ENCODE data around the gene MYH16. TPM values are rescaled to one million over a fixed set of nuclear protein-coding genes. Genes with fewer than 3 reads are reported as not detected.
"Not testable (repeated sequence)": the region's sequence is repeated elsewhere in the genome, so short reads cannot be mapped to it uniquely, and the experiment has no call there.

MYH16 gene
- total RNA-seq, result not detected
- long read RNA-seq, partial matches to known transcripts, result 0 of 2 reads
- long read RNA-seq, other reads (novel, unspliced or antisense), result 2 of 2 reads

DNA sequence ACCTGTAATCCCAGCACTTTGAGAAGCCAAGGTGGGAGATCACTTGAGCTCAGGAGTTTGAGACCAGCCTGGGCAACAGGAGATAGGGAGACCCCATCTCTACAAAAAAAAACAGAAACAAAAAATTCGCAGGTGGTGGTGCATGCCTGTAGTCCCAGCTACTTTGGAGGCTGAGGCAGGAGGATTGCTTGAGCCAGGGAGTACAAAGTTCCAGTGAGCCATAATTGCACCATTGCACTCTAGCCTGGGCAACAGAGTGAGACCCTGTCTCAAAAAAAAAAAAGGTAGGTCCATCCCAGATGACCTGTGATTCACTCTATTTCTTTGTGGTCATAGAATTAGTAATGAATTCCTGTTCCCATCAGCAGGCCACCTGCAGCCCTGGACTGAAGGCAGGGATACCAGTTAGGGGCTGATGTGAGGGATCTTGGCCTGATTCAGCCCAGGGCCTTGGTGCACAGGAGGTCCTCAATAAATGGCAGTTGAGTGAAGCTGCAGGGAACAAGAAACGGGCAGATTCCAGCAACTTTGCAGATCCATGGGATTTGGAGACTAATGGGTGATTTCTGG, at the start of gene MYH16:
Gene MYH16, plus strand, starts transcription at position 364 of the 570 bp plus-strand sequence.
- intact Hi-C loops (cut with DNase I), result no loop called here
- no peak for DNase-seq (ENCODE audit: low spot score)

DNA sequence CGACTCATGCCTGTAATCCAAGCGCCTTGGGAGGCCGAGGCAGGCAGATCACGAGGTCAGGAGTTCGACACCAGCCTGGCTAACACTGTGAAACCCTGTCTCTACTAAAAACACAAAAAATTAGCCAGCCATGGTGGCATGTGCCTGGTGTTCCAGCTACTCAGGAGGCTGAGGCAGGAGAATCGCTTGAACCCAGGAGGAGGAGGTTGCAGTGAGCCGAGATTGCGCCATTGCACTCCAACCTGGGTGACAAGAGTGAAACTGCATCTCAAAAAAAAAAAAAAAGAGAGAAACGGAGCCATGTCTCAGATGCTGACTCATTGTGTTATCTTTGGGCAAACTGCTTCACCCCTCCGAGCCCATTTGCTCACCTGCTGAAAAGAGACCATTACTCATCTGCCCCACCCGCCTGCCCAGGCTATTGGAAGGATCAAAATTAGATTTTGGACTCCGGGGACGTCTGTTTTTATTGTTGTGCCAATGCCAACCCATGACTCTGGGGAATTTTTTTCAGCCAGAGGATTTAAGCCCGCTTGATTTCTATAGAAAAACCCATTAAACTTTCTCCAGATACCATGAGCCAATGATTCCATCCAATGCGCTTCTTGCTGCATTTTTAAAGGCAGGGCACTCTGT, 48.3 kb upstream of the MYH16 start:
- intact Hi-C loops (cut with DNase I); DNase-seq (ENCODE audit: low spot score): not testable (repeated sequence)

DNA sequence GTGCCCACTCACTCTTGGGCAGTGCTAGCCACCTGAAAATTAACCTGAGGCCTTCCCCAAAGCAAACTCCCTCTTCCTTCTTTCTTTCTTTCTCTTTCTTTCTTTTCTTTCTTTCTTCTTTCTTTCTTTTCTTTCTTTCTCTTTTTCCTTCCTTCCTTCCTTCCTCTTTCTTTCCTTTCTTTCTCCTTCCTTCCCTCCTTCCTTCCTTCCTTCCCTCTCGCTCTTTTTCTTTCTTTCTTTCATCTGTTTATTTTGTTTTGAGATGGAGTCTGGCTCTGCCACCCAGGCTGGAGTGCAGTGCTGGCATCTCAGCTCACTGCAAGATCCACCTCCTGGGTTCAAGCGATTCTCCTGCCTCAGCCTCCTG, 47.8 kb upstream of the MYH16 start:
- intact Hi-C loops (cut with DNase I), result no loop called here
- no peak for DNase-seq (ENCODE audit: low spot score)

DNA sequence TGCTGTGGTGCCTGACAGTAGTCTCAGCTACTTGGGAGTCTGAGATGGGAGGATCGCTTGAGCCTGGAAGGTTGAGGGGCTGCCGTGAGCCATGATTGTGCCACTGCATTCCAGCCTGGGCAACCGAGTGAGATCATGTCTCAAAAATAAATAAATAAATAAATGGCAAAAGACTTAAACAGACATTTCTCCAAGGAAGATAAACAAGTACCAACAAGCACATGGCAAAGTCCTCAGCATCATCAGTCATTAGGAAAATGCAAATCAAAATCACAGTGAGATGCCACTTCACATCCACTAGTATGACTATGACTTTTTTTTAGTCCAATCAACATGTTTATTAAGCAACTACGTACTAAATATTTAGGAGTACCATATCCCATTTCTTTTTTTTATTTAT, 43.4 kb upstream of the MYH16 start:
- intact Hi-C loops (cut with DNase I), result no loop called here
- no peak for DNase-seq (ENCODE audit: low spot score)

DNA sequence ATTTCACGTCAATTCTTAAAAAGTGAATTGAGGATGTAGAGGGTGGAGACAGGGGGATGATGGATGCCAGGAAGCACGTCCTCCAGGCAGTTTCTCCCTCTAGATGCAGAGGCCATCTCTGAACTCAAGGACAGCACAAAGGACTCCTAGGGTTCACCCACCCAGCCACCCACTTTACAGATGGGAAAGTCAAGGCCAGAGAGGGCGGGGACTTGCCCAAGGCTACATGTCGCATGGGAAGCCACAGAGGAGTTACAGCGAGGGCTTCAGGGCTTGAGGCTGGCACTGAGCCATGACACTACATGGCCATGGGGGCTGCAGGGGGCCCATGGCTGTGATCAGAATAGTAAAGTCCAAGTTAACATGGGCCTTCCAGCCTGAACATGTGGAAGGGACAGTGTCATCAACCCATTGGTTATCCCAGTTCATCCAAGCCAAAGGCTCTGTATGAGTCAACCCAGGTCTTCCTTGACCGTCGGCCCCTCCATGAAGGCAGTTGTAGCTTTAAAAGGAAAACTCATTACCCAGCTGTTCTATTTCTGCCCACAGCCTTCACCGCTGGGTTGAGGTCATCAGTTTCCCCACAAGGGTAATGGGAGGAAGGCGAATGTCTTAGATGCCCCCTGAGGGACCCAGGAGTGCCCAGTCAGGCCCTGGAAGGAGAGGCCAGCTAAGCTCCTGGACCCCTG, 40.4 kb upstream of the MYH16 start:
- no peak for DNase-seq (ENCODE audit: low spot score)
- intact Hi-C loops (cut with DNase I), result no loop called here

DNA sequence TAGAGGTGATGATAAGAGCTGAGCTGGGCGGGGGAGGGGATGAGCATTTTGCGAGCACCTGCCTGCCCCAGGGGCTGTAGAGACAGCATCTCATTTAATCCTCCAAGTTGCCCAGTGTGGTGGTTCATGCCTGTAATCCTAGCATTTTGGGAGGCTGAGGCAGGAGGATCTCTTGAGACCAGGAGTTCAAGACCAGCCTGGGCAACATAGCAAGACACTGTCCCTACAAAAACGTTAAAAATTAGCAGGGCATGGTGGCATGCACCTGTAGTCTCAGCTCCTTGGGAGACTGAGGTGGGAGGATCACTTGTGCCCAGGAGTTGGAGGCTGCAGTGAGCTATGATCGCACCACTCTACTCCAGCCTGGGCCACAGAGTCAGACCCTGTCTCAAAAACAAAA, 39.7 kb upstream of the MYH16 start:
- intact Hi-C loops (cut with DNase I), result not testable (repeated sequence)

DNA sequence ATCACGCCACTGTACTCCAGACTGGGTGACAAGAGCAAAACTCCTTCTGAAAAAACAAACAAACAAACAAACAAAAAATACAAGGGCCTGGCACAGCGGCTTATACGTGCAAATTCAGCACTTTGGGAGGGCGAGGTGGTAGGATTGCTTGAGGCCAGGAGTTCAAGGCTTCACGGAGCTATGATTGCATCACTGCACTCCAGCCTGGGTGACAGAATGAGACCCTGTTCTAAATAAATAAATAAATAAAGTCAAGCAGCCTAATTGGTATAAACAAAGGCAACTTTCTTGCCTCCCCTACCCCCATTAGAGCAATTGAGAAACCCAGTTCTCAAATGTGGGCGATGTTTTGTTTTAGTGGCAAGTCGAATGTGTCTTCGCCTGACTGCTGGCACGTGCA, 38.5 kb upstream of the MYH16 start:
- intact Hi-C loops (cut with DNase I), result no loop called here
- no peak for DNase-seq (ENCODE audit: low spot score)

More for the DNA sequence above, 39.7 kb upstream of the MYH16 start:
- DNase-seq (ENCODE audit: low spot score), result not testable (repeated sequence)

DNA sequence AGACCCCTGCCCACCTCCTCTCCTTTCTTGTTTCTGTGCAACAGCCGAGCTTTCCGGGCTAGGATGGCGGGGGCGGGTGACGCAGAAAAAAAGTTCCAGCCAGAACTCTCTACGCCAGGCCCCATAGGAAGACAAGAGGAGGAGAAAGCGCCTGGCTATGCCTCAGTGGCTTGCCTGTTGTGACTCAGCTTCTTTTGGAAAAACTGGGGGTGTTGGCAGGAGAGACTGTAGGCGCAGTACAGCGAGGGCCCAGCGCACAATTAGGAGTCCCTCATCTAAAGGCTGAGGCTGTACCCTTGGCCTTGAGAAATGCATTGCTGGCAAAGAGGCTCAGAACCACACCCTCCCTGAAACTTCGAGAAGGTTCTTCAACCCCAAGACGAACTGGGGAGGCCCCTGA, 36.7 kb upstream of the MYH16 start:
- DNase-seq (ENCODE audit: low spot score), result no peak
- intact Hi-C loops (cut with DNase I), result no loop called here

DNA sequence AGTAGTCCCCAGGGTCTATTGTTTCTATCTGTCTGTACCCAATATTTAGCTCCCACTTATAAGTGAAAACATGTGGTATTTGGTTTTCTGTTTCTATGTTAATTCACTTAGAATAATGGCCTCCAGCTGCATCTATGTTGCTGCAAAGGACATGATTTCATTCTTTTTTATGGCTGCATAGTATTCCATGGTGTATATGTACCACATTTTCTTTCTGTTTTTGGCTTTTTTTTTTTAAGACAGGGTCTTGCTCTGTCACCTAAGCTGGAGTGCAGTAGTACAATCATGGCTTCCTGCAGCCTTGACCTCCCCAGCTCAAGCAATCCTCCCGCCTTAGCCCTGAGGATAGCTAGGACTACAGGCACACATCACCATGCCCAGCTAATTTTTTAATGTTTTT, 34.8 kb upstream of the MYH16 start:
- intact Hi-C loops (cut with DNase I); DNase-seq (ENCODE audit: low spot score): not testable (repeated sequence)

DNA sequence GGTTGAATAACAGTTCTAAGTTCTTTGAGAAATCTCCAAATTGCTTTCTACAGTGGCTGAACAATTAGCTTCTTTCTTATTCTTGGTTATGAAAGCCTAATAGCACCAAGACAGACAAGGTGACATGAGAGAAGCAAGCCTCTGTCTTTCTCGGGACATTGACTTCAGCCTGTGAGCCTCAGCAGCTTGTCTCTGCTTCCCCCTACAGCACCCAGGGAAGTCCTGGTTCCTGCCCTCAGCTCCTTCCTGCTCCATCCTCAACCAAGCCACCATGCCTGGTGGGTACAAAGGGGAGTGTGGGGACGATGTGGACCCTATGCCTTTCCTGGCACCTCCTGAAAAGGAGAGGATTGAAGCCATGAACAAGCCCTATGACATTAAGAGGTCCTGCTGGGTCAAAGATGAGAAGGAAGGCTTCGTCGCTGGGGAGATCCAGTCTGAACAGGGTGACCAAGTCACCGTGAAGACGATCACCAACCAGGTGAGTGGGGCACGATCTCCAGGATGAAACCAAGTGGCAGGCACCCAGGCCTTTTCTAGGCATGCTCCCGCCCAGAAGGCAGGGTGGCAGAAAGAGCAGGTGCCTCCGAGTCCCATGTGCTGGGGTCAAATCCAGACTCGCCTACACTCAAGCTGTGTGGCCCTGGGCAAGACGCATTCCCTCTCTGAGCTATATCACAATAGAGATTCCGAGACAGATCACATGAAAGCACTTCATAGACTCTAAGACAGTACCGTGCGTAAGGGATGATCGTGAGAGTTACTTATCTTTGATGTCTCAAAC, 33.9 kb upstream of the MYH16 start:
- intact Hi-C loops (cut with DNase I), result no loop called here
- no peak for DNase-seq (ENCODE audit: low spot score)

DNA sequence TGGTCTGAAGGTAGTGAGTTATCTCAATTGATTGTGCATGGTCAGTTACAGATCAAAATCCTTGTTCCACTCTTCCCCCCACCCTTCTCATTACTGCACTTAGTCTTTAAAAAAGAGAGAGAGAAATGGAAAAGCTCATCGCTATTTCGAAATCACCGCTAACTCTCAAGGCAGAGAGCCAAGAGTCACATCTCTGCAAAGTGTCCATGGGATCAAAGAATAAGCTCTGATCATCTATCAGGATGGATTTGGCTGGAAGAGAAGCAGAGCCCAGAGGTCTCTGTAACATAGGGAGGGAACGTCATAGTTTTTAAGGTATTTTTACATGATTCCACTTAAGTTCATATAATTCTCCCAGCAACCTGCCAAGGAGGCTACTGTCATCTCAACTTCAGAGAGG, 30.0 kb upstream of the MYH16 start:
- intact Hi-C loops (cut with DNase I), result no loop called here
- no peak for DNase-seq (ENCODE audit: low spot score)

DNA sequence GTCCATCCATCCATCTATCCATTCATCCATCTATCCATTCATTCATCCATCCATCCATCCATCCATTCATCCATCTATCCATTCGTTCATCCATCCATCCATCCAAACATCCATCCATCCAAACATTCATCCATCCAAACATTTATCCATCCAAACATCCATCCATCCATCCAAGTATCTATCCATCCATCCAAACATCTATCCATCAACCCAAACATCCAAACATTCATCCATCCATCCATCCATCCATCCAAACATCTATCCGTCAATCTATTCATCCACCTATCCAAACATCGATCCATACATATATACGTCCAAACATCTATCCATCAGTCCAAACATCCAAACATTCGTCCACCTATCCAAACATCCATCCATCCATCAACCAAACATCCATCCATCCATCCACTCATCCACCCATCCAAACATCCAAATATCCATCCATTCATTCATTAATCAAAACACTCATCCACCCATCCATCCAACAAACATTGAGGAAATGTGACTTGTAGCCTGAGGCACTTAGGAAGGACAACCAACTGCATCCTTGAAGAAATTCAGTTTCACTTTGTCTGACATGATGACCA, 28.8 kb upstream of the MYH16 start:
- DNase-seq (ENCODE audit: low spot score), result no peak
- intact Hi-C loops (cut with DNase I), result no loop called here

DNA sequence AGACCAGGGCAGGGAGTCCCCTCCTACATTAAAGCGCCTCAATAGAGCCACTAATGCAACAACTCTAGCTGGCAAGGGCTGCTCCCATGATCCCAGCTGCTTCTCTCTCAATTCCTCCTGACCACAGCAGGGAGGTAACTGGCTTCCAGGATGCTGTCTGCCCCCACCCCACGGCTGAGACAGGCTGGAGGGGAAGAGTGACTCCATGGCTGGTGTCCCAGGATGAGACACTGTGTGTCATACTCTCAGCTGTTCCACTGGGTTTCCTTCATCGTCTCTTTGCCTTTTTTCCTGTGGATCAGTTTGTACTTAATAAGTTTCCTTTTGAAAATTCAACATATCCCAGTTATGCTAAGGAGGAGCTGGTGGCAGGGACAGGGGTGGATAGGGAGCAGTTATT, 27.7 kb upstream of the MYH16 start:
- intact Hi-C loops (cut with DNase I), result no loop called here
- DNase-seq (ENCODE audit: low spot score), result no peak

DNA sequence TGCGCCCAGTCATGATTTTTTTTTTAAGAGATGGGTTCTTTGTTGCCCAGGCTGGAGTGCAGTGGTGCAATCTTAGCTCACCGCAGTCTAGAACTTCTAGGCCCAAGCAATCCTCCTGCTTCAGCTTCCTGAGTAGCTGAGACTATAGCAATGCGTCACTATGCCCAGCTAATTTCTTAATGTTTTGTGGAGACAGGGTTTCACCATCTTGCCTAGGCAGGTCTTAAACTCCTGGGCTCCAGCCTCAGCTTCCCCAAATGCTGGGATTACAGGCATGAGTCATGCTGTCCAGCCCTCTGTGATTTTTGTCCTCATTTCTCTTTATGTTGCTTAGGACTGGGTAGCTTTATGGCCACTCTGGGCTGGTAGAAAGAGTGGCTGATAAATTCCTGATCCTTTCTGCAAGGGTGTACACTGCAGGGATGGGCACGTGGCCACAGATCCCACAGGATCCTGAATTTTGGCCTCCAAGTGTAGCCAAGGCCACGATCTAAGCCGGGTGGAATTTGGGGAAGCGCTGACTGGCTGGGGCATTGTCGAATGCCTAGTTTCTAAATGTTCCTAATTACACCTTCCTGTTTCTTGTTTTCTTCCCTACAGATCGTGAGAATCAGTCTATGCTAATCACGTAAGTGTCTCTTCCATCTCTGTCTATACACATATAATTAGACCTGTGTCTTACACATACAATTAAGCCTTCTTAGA, 24.1 kb upstream of the MYH16 start:
- DNase-seq (ENCODE audit: low spot score), result no peak
- intact Hi-C loops (cut with DNase I), result no loop called here

DNA sequence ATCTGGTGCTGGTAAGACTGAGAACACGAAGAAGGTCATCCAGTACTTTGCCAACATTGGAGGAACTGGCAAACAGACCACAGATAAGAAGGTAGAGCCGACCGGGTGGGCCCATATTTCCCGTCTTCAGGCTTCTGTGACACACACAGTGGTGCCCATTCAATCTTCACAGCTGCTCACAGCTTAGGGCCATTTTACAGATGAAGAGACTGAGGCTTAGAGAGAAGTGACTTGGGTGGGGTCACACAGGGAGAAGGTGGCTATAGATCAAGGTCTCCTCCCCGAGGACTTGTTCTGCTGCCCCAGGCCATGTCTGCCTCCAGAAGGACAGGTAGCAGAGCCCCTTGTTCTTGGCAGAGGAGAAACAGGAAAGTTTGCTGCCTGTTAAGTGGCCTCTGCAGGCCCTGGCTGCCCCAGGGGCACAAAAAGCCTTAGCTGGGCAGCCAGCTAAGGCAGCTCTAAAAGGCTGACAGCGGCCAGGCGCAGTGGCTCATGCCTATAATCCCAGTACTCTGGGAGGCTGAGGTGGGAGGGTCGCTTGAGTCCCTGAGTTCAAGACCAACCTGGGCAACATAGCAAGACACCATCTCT, 22.6 kb upstream of the MYH16 start:
- intact Hi-C loops (cut with DNase I), result no loop called here
- DNase-seq (ENCODE audit: low spot score), result no peak

DNA sequence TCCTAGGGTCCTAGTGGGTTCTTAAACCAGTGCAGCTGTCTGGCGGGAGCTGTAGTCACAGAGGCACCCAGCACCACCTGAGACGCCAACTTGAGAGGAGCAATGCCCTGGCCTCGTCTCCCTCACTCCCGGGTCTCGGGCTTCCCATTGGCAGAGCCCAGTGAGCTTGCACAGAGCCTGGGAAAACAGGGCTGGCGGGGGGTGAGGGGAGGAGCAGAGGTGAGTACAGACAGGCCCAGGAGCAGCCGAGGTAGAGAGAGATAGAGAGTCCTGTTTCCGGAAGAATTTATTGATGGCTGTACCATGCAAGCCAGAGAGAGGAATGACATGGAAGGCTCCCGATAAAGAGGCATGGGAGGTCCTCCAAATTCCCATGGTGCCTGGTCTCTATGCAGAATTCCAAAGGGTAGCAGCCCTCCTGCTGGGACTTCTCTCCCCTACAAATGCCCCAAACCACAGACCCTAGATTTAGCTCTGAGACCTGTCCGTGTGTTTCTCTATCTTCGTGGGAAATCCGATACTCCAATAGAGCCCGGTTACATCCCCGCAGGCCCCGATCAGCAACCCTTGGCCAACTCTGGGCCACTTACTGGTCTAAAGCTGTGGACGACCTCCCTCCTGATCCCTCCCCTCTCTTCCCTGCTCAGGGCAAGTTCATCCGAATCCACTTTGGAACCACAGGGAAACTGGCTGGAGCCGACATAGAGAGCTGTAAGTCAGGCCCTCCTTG, 20.3 kb upstream of the MYH16 start:
- DNase-seq (ENCODE audit: low spot score), result no peak
- intact Hi-C loops (cut with DNase I), result no loop called here

DNA sequence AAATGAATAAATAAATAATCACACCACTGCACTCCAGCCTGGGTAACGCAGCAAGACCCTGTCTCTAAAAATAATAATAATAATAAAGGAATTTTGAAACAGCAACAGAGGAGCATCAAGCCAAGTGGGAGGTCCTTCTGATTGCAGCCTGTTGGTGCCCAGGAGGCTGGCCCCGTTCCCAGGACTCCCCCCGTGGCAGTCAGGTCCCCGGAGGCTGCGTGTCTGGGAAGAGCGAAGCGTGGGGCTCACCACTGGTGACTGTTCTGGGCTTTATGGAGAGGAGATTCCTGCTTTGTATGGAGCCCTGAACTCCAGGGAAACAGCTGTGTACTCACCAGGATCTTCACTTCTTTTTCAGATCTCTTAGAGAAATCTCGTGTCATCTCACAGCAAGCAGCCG, 19.3 kb upstream of the MYH16 start:
- intact Hi-C loops (cut with DNase I), result no loop called here
- no peak for DNase-seq (ENCODE audit: low spot score)

DNA sequence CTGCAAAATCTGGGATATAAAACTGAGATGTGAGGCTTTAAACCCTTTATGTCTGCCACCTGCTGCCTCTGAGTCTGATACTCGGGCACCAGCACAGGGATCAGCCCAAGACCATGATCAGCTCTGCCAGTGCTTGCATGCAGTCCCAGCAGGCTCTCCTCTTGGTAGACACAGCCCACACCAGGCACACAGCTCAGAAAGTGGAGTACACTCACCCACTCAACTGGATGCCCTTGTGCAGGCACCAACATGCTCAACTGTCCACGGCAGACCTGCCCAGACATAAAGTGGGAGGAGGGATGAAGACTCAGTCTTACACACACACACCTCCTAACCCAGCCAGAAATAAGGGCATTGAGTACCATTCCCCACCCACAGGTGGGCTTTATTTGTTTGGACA, 18.2 kb upstream of the MYH16 start:
- intact Hi-C loops (cut with DNase I), result no loop called here
- no peak for DNase-seq (ENCODE audit: low spot score)

Measured in cardiac septum (tissue), 1 donor.